HG03432 (cell line): Measurements from ENCODE around the gene ZNF784.
"Not testable (repeated sequence)": the region's sequence is repeated elsewhere in the genome, so short reads cannot be mapped to it uniquely, and the experiment has no call there.

ENCODE experiments used
- ATAC-seq: cut with Tn5 transposase; IDR thresholded peaks from one replicate; pipeline ENCODE4 v1.9.1; 2021; ENCODE audit warnings: mild to moderate bottlenecking, moderate library complexity; ENCODE audit not compliant: unreplicated experiment

Gene ZNF784

GRCh38 chr19:55590109-55590508, 34.3 kb downstream of the ZNF784 start:
- no peak for ATAC-seq

GRCh38 chr19:55588738-55589137, 35.6 kb downstream of the ZNF784 start:
- ATAC-seq = no peak

- ATAC-seq = peak; percentile 78
These were observed 37.2 kb downstream of the ZNF784 start for GRCh38 chr19:55586976-55587668.

- no peak for ATAC-seq
These were observed 38.6 kb downstream of the ZNF784 start for GRCh38 chr19:55585658-55586339.

GRCh38 chr19:55584871-55585270, 39.5 kb downstream of the ZNF784 start:
- ATAC-seq = no peak

GRCh38 chr19:55583897-55584296, 40.5 kb downstream of the ZNF784 start:
- ATAC-seq = not testable (repeated sequence)

GRCh38 chr19:55582284-55582683, 42.1 kb downstream of the ZNF784 start:
- ATAC-seq = not testable (repeated sequence)

- no peak for ATAC-seq
These were observed 42.5 kb downstream of the ZNF784 start for GRCh38 chr19:55581823-55582223.

- ATAC-seq = no peak
These were observed 43.1 kb downstream of the ZNF784 start for GRCh38 chr19:55581145-55581822.

GRCh38 chr19:55580628-55581144, 43.7 kb downstream of the ZNF784 start, which contains the start of gene ZNF579:
TSS of gene ZNF579 (minus strand) at chr19:55580848. CDS start at chr19:55579639, 1,209 bp downstream.
- no peak for ATAC-seq

GRCh38 chr19:55579766-55580621, 44.4 kb downstream of the ZNF784 start:
- no peak for ATAC-seq

GRCh38 chr19:55578761-55579747, 45.3 kb downstream of the ZNF784 start:
- no peak for ATAC-seq

- ATAC-seq = no peak
These were observed 46.2 kb downstream of the ZNF784 start for GRCh38 chr19:55578031-55578760.

GRCh38 chr19:55576746-55577145, 47.6 kb downstream of the ZNF784 start:
- ATAC-seq = no peak

GRCh38 chr19:55573929-55574328, 50.4 kb downstream of the ZNF784 start:
- not testable (repeated sequence) for ATAC-seq
